Measurements from ENCODE around the gene SLC35G3.
"Not testable (repeated sequence)": the region's sequence is repeated elsewhere in the genome, so short reads cannot be mapped to it uniquely, and the experiment has no call there.

The SLC35G3 gene

GRCh38 chr17:35202582-35202981 lies 8.4 kb upstream of the SLC35G3 start:
- not testable (repeated sequence) for DNase-seq

GRCh38 chr17:35195062-35195461 lies 869 bp upstream of the SLC35G3 start:
- not testable (repeated sequence) for DNase-seq

GRCh38 chr17:35192708-35193107 lies 1.5 kb downstream of the SLC35G3 start:
- no peak for DNase-seq

DNA sequence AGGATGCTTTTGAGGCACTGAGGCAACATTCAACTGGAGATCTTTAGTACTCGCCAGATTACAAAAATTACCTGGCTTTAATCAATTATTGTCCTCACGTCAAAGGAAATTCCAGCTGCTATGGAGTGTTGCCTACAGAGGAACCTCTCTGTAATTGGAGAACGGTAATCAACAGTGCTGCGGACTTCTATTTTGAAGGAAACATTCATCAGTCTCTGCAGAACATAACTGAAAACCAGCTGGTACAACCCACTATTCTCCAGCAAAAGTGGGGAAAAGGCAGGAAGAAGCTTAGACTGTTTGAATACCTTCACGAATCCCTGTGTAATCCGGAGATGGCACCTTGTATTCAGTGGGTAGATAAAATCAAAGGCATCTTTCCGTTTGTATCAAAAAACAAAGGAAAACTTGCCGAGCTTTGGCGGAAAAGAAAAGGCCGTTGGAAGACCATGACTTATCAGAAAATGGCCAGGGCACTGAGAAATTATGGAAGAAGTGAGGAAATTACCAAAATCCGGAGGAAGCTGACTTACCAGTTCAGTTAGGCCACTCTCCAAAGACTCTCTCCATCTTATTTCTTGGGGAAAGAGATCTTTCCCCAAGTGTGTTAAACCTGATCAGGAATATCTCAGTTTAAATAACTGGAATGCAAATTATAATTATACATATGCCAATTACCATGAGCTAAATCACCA lies 3.0 kb downstream of the SLC35G3 start:
- no peak for DNase-seq

- DNase-seq: no peak
Measured at GRCh38 chr17:35189291-35189690, 4.9 kb downstream of the SLC35G3 start.

GRCh38 chr17:35188111-35188510 lies 6.1 kb downstream of the SLC35G3 start:
- DNase-seq: no peak

- DNase-seq: no peak
Measured at GRCh38 chr17:35187481-35187880, 6.7 kb downstream of the SLC35G3 start.

DNA sequence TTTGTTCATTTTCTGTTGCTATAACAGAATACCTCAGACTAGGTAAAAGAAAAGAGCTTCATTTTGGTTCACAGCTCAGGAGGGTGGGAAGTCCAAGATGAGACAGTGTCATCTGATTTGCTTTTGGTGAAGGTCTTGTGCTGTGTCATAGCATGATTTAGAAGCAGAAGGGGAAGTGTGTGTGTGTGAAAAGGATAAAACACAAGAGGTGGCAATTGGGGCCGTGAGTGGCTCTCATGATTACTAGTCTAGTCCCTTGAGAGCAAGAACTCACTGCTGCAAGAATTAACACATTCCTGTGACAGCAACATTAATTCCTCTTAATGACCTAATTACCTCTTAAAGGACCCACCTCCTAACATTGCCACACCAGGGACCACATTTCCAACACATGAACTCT lies 8.3 kb downstream of the SLC35G3 start:
- DNase-seq: no peak

DNA sequence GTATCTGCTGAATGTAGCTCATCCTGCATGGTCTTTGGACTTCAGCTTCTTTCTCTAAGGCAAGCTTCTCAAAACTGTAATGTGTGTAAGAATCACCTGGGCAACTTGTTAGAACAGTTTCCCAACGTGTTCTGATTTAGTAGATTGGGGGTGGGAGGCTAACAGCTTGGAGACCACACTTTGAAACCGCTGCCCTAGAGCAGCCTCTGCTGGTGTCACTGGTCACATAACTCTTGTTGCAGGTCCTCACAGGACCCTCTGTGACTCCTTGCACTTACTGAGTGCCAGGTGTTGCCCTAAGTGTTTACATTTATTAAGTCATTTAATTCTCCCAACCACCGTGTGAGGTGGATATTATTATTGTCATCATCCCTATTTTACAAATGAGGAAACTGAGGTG lies 9.9 kb downstream of the SLC35G3 start:
- DNase-seq: no peak

GRCh38 chr17:35183332-35183731 lies 10.9 kb downstream of the SLC35G3 start:
- DNase-seq: no peak

DNA sequence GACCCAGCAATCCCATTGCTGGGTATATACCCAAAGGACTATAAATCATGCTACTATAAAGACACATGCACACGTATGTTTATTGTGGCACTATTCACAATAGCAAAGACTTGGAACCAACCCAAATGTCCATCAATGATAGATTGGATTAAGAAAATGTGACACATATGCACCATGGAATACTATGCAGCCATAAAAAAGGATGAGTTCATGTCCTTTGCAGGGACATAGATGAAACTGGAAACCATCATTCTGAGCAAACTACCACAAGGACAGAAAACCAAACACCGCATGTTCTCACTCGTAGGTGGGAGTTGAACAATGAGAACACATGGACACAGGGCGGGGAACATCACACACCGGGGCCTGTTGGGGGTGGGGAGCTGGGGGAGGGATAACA lies 14.8 kb downstream of the SLC35G3 start:
- not testable (repeated sequence) for DNase-seq

GRCh38 chr17:35176897-35177296 lies 17.3 kb downstream of the SLC35G3 start:
- DNase-seq: no peak

DNA sequence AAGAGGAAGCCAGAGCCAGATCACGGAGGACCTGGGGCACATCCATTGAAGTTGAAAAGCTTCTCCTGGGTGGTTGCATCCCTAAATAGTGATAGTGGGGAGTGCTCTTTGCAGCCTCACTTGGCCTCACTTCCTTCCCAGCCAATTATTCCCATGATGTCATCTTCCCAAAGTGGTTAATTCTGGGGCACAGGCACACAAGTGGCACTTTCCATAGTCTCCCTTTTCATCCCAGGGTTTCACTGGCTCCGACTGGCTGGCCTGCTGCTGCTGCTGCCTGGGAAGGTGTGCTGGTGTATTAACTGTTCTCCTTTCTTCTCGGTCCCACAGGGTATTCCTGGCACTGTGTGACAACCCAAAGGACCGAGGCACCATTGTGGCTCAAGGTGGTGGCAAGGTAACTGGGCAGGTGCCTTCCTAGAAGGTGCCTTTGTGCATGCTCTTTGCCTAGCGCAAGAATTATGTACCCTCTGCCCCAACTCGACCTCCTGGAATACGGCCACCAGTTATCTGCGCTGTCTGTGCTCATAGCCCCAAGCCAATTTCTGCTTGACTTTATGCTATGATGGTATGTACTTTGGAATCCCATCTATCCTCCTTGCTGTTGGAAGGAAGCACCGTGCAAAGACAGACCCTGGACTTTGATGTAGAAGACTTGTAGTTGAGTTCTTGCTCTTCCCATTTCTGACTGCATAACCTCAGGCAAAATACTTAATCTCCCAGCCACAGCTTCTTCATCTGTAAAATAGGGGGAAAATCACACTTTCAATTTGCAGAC lies 18.4 kb downstream of the SLC35G3 start:
- DNase-seq: no peak

GRCh38 chr17:35174835-35175334 lies 19.3 kb downstream of the SLC35G3 start:
- DNase-seq: no peak

DNA sequence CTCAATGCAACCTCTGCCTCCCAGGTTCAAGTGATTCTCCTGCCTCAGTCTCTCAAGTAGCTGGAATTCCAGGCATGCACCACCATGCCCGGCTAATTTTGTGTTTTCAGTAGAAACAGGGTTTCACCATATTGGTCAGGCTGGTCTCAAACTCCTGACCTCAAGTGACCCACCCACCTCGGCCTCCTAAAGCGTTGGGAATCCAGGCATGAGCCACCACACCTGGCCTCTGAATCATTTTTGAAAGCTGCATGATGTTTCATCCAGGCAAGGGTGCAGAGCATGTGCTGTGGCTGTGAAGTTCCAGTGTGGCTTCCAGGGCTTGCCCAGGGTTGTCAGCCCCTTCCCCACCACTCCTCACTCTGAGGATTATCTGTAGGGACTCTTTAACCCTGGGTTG lies 21.9 kb downstream of the SLC35G3 start:
- not testable (repeated sequence) for DNase-seq

- peak; percentile 56 for DNase-seq
Measured at GRCh38 chr17:35171834-35172233, 22.4 kb downstream of the SLC35G3 start.

DNA sequence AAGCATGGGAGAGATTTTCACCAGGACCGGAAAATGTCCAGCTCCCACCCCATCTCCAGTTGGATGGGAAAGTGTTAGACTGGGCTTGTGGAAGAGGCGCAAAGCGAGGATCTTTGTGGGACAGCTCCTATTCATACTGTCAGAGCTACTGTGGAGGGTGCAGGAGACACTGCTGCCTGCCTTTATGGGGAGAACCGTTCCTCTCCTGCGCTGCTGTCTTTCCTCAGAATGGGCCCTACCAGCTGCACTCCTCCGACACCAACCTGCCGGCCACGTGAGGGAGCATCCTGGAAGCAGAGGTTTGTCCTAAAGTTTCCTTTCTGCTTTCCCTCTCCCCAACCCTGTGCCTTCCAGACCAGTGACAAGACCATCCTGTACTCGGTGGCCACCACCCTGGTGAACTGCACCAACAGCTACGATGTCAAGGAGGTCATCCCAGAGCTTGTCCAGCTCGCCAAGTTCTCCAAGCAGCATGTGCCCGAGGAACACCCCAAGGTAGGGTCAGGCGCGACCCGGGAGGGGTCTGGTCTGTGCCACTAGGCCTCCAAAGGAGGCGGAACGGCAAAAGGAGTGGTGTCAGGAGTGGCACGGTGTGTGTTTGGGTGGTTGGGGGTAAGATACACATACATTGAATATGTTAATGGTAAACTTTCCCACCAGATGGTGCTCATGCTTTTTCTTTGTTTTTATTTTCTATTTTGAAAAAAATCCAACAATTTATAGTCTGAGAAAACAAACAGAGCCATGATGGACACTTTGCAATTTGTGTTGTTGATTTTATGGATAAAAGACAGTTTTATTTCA lies 23.0 kb downstream of the SLC35G3 start:
- DNase-seq: peak; percentile 79

DNA sequence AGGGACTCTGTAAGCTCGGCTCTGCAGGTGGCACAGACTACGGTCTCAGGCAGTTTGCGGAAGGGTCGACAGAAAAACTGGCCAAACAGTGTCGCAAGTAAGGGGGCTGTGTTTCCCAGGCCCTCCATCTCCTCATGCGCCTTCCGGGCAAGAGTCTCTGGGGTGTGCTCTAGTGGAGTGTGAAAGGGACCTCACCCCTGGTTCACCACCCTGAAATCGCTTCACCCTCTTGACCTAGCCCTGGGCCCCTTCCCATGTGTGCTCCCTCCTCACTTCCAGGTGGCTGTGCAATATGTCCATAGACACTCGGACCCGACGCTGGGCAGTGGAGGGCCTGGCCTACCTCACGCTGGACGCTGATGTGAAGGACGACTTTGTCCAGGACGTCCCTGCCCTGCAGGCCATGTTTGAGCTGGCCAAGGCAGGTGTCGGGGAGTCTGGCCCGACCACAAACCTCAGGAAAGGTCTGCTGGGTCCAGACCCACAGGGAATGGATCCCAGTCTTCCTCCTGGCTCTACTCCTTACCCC lies 24.3 kb downstream of the SLC35G3 start:
- no peak for DNase-seq

DNA sequence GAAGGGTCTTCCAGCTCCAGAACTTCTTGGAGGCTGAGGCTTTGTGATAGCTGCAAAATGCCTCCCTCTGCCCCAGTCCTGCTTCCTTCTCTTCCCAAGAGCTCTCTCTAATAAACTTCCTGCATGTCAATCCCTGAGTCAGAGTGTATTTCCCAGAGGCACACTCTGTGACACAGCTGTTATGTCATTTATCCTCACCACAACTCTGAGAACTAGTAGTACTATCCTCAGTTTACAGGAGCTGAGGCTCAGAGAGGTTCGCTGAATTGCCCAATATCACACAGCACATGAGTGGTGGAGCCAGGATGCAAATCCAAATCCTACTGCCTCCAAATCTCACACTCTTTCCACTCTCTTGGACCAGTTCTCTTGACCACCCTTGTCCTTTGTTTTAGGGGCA lies 26.5 kb downstream of the SLC35G3 start:
- DNase-seq: no peak

DNA sequence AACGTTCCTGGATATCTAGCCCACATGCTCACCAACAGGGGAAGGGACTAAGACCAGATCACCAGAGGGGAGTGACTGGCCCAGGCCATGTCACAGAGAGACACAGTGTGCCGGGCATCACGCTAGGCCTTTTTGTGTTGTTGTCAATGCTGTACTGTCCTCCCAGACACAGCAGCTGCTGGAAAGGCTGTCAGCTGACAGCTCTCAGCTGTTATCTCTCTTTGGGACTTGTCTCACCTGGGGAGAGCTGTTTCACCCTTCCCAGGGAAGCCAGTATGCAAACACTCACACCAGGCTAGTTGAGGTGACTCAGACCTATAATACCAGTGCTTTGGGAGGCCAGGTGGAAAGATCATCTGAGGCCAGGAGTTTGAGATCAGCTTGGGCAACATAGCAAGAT lies 27.1 kb downstream of the SLC35G3 start:
- DNase-seq: no peak

DNA sequence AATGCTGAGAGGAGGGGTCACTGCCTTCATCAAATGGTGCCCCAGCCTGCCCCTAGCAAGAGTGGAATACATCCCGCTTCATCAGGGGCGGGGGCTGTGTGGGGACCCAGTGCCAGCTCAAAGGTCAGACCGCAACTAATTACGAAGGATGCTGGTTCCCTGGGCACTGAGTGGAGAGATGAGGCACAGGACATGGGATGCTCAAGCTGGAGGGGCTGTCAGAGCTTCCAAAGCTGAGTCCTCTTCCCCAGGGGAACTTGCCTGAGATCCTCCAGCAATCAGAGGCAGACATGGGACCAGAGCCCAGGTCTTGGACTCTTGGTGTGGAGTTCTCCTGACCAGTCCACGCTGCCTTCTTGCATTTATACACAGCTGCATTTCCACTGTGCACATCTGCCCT lies 27.7 kb downstream of the SLC35G3 start:
- no peak for DNase-seq

GRCh38 chr17:35164716-35165115 lies 29.5 kb downstream of the SLC35G3 start:
- no peak for DNase-seq

- DNase-seq: no peak
Measured at GRCh38 chr17:35163886-35164285, 30.3 kb downstream of the SLC35G3 start.

Data from CD4-positive, alpha-beta T cell treated with Interleukin-10 for 1 hour (primary cell).